Activated CD4-positive, alpha-beta T cell treated with anti-CD3 and anti-CD28 coated beads for 48 hours (primary cell): ENCODE data around the gene CSMD2.

Source experiments
- DNase-seq: peaks from one replicate; pipeline ENCODE4 v3.0.0-alpha.2; 2020

CSMD2 gene

DNA sequence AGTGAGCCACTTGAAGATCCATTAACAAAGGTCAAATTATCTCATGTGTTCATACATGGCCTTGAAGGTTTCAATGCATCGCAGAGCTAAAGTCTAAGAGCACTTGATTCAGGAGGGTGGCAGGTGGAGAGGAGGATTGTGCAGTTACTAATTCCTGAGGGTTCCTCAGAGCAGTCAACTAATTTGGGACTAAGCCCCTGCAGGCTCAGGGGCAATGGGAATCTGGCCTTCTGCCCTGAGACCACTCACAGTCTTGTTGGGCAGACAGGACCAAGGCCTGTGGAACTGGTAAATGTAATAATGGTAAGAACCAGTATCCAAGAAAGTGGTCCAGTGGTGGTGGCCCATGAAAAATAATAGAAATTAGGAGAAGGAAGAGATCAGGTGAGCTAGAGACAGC lies 428.5 kb downstream of the CSMD2 start:
- DNase-seq = no peak

DNA sequence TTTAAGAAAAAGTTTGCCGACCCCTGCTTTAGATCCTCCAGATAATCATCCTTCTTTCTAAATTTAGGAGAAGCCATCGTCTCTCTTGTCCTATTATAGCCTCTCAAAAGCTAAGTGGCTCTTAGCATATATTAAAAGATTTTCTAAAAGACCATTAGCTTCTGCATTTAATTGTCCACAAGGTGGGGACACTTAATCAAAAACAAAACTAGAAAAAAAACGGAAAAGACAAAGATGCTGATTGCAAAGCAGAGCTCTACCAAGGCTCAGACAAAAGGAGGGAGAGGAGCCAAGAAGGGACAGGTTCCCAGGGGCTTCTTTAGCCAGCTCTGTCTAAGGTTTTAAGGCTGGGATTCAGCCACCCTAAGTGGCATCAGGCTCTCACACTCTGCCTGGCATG lies 429.4 kb downstream of the CSMD2 start:
- DNase-seq = no peak

DNA sequence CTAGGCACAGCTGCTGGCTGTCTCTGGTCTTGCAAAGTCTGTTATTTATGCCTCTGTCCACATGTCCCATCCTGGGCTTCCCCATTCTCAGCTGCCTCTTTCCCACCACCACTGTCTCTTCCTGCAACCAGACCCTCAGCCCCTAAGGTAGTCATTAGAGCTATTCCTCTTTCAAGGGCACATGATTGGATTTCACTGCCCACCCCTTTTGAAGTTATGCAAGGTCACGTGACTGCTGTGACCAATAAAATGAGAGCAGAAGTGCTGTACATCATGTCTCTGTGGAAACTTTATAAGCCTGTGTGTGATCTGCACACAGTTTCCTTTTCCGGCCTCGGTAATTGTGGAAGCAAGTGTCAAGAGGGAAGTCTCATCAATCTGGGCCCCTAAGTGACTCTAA lies 437.7 kb downstream of the CSMD2 start:
- DNase-seq = no peak

DNA sequence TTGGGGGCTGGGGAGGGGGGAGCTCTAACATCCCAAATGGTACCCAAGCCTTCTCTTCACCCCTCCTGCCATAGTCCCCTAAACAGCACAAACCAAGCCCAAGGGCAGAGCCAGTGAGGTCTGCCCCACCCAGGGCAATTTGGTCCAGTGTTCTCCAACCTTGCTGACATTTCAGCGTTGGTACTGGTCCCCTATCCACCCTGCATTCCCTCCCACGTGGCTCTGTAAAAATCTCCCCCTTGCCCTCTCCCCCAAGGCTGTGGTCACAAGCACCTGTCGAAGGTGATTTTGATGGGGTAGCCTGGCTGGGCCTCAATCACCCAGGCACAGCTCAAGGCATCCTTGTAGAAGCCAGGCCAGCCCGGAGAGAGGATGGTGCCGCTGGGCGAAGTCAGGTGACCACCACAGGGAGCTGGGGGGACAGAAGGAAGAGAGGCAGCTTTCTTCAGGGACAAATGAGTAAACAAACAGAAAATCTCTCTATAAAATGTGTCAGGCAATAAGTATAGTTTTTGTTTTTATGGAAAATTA lies 438.7 kb downstream of the CSMD2 start:
- no peak for DNase-seq

DNA sequence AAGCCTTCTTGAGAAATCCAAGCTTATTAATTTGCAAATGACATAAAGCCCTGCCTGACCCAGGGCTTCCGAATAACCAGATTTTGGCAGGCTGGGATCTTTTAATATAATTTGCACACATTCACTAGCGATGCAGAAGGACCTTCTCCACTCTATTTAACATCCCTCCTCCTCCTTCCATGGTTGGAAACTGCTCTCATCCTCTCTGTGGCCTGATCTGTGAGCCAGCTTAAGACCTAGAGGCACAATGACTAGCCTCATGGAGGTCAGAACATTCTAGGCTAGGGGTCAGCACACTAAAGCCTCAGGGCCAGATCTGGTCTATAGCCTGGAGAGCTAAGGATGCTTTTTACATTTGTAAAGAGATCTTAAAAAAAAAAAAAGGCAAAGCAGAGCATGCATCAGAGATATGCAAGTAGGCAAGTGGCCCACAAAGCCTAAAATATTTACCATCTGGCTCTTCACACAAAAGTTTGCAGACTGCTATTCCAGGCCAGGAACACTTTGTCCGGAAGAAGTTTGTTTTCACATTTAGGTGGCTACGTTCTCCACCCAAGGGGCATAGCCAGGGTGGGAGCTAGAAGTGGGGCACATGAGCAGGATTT lies 439.4 kb downstream of the CSMD2 start:
- no peak for DNase-seq

- DNase-seq = no peak
These were observed 440.0 kb downstream of the CSMD2 start for GRCh38 chr1:33725037-33725436.

DNA sequence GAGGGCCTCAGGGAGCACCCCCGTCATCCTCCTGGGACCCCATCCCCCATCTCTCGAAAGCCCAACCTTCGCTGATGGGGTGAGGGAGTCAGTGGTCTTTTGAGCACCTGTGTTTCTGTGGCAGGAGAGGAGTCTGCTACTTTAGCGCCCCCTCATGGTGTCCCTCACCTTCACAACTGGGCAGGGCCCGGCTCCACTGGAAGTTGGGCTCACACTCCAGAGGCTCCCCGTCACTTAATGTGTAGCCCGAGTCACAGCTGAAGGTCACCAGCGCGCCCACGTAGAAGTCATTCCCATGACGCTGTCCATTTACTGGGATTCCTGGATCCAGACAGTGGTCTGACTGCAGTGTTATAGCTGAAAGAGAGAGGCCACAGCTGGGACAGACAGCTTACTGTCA lies 440.7 kb downstream of the CSMD2 start:
- no peak for DNase-seq

DNA sequence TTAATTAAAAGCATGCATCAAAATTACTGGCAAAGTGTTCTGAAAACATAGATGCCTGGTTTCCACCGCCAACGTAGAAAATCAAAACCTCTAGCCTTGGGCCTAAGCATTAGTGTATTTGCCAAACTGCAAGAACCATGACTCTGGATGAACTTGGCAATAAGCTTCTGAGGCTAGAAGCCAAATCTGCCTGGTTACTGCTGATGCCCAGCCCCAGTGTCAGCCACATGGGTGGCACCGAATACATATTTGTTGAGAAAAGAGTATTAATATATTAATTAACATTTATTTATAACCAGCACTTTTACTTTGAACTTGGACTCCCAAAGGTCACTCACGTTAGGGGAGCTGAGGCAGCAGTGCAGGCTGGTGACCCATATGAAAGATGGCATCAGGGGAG lies 441.8 kb downstream of the CSMD2 start:
- DNase-seq = no peak

DNA sequence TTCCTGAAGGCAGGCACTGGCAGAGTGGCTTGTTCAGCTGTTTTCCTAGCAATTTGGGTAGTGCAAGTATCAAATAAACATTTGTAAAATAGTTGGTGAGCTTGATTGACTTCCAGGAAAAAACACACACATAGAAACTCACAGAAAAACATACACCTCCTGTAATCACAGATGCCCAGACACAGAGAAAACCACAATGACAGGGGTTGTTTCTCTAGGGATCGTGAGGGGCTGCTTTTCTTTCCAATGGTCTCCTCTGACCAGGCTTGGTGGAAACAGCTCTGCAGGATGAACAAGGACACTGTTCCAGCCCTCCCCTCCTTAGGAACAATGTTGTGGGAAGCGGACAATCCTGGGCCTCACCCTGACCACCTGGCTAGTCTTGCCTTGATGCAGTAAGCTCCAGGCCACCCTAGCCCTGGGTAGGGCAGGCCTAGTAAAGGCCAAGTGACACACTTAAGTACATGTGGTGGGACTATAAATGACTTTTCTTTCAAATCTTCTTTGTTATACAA lies 443.7 kb downstream of the CSMD2 start:
- no peak for DNase-seq

DNA sequence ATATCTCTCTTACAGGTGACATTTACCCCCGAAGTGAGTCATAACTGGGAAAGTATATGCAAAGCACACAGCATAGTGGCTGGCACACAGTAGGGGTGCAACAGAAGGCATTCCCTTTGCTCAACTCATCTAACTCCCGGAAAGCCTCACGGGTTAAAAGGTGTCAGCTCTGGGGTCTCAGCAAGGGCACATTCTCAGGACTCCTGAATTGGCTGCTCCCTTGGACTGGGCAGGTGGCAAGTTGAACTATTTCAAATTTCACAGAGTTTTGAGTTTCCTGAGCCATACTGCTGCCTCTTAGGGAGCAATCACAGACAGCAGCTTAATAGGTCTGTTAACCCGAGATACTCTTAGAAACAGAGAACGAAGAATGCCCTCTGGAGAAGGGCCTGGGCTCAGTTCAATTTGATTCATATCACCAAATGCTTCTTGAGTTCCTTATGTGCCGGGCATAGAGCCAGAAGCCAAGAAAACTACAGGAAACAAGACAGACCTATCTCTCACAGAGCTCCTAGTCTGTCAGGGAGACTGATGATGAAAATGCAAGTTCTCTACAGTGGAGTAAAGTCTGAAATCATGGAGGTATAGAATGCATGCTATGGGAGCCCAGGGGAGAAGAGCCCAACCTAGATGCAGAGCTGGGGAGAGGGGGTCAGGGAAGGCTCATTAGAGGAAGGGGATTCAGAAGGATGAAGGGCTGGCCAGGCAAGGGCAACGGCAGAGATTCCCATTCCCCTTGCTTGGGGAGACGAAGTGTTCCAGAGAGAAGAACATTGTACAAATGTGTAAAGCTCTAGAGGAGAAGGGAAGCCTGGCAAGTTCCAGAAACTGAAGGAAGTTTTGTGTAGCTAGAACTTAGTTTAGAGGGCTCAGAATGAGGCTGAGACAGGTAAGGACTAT lies 445.0 kb downstream of the CSMD2 start:
- DNase-seq = no peak

DNA sequence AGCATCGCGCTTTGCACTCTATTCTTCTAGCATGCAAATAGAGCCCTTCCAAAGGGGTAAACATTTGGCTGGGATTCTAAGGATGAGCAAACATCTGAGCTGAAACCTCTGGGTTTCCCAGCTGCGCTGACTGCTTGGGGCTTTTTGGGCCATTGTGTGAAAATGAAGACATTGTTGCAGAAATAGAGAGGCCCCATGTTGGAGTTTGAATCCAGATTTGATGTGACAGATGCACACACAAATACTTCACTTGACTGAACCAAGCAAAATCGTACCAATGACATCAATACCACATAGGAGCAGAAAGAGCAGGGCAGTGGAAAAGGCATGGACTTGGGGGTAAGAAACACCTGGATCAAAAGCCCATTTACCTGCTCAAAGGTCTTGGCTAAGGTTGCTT lies 445.7 kb downstream of the CSMD2 start:
- no peak for DNase-seq

GRCh38 chr1:33718186-33718585 lies 446.8 kb downstream of the CSMD2 start:
- DNase-seq = no peak

- DNase-seq = no peak
These were observed 447.9 kb downstream of the CSMD2 start for GRCh38 chr1:33716976-33717688.

GRCh38 chr1:33715195-33715811 lies 449.7 kb downstream of the CSMD2 start:
- DNase-seq = no peak

GRCh38 chr1:33714421-33714820 lies 450.6 kb downstream of the CSMD2 start:
- DNase-seq = no peak

DNA sequence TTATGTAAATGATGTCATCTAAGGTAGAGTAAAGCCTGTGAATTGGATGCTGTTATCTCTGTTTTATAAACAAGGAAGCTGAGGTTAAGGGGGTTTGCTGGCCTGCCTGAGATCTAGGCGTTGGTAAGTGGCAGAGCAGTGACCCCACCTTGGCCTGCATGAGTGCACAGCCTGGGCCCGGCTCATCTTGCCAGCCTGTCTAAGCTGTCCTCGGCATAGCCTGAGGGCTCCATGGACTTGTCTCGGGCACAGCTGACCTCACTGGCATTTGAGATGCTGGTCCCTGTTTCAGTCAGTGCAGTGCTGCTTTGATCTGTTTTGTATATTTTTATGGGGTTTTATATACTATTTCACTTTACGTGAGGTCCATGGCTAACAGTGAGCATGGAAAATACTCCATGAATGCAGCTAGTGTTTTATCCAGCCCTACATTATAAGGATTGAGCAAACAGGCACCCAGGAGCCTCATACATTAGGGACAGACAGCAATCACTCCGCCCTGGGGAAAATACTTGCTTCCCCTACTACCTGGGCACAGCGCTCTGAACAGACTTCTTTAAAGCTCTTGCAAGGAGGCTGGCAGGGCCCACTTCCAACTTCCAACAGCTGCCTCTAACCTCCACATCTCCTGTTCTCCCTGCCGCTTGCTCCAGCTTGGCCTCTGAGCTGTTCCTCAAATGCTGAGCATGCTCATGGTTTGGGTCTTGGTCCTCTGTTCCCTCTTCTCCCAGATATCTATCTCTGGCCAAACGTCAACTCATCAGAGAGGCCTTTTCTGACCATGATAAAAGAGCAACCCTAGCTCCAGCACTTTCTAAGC lies 451.8 kb downstream of the CSMD2 start:
- no peak for DNase-seq

DNA sequence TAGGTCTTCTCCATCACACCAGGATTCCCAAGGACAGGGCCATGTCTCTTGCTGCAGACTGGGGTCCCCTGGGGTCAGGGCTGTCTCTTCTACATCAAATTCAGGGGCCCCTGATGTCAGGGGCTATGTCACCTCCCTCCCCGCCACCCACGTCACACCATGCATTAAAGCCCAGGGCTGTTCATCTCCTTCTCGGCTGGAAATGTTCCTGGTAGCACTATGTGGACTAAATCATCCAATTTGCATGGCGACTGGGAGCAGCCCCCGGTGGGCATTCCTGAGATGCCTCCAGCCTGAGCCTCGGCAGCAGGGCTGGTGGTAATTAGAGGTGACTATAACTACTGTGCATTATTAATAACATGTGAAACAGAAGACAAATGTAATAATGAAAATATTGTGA lies 452.8 kb downstream of the CSMD2 start:
- no peak for DNase-seq

GRCh38 chr1:33711511-33711910 lies 453.5 kb downstream of the CSMD2 start:
- DNase-seq = no peak

- DNase-seq = no peak
These were observed 454.1 kb downstream of the CSMD2 start for GRCh38 chr1:33710967-33711366.

- DNase-seq = no peak
These were observed 455.0 kb downstream of the CSMD2 start for GRCh38 chr1:33709783-33710718.
